Stimulated activated CD4-positive, alpha-beta T cell treated with anti-CD3 and anti-CD28 coated beads, Interleukin-1b, Interleukin-23, amount 100 ng/mL, for 4 hours (primary cell): ENCODE data around the gene DENND6B.
A peak's percentile ranks its signal among the peaks of the same experiment; 100 is the strongest.
"Not testable (repeated sequence)": the region's sequence is repeated elsewhere in the genome, so short reads cannot be mapped to it uniquely, and the experiment has no call there.

Source experiments
- DNase-seq, 2 donors: peaks; one replicate each; pipeline ENCODE4 v3.0.0-alpha.2; 2020; ENCODE audit warnings: low read depth in 2 of 2

DENND6B gene

DNA sequence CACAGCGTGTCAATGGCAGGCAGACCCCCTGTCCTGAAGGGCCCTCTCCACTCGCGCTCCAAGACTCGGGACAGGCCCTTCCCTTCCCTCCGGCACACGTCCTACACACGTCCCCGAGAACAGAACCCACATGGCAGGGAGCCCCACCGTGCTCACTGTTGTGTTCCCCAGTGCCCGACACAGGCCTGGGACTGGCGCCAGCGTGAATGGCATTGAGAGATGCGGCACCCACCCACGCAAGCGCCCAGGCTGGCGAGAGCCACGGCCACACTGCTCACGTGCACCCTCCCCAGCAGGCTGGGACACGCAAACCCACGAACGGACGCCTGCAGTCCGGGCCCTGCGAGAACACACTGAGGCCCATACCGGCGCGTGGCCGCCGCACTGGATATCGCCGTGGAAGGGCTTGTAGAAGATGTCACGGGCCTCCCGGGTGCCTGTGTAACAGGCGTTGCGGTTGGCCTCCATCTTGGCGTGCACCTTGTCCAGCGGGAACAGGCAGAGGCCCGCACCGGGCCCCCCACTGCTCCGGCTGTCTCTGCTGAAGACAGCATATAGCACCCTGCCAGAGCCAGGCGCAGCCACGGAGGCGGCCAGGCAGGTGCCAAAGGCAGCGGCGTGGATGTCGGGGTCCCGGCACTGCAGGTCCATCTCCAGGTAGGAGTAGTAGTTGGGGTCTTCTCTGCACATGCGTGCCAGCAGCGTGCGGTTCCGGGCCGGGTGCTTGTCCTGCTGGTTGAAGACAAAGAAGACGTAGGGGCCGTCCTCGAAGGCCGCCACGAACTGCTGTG is 37.5 kb downstream of the DENND6B start:
- no peak for DNase-seq

DNA sequence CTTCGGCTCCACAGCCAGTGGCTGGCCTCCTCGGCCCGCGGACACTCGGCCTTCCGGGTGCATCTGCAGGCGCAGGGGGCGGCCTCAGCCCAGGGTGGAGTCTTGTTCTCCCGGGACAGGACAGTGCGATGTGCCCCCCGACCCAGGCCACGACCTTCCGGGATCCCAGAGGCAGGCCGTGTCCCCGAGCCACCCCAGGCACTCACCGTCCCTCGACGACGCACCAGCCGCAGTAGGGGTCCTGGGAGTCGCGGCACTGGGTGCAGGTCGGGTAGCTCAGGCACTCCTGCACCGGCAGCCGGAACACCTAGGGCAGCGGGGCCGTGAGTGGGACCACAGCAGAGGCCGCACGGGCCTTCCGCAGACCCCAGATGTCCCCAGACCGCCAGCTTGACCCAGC is 39.1 kb downstream of the DENND6B start:
- no peak for DNase-seq

DNA sequence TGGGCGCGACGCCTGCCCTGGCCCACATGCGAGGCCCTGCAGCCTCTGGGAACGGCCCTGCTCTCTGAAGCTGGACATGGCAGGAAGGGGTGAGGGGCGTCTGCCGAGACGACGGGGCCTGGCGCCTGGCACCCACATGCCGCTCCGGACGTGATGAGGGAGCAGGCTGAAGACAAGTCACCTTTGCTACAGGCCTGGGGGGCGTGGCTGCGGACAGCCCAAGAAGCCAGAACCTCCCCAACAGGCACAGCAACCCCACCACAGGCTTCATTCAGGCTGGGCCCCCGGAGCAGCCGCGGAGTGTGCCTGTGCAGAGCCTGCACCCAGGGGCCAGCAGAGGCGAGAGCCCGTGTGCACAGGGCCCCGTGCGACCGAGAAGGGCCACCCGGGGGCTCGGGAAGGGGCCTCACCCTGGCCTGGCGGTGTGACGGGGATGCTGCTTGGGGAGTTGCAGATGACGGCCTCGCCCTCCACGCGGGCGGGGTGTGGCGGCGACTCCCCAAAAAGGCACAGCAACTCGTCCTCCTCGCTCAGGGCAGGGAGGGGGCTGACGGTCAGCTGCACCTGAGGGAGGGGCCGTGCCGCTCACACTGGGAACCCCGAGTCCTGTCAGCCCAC is 40.0 kb downstream of the DENND6B start:
- no peak for DNase-seq

DNA sequence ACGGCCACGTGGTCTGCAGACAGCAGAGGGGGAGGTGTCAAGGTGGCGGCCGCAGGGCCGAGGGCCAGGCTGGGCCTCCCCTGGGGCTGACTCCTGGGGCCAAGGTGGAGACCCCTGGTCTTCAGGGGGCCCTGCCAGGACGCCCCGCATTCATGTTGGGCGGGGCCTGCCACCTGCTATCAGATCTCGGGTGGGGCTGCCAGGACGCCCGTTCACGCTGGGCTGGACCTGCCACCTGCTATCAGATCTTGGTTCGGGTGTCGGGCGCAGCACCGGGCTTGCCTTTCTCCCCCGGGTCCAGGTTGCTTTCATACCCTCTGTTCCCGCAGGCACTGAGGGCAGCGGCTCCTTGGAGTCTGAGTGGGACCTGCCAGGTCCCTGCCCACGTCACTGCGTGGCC is 40.5 kb downstream of the DENND6B start:
- DNase-seq: no peak

DNA sequence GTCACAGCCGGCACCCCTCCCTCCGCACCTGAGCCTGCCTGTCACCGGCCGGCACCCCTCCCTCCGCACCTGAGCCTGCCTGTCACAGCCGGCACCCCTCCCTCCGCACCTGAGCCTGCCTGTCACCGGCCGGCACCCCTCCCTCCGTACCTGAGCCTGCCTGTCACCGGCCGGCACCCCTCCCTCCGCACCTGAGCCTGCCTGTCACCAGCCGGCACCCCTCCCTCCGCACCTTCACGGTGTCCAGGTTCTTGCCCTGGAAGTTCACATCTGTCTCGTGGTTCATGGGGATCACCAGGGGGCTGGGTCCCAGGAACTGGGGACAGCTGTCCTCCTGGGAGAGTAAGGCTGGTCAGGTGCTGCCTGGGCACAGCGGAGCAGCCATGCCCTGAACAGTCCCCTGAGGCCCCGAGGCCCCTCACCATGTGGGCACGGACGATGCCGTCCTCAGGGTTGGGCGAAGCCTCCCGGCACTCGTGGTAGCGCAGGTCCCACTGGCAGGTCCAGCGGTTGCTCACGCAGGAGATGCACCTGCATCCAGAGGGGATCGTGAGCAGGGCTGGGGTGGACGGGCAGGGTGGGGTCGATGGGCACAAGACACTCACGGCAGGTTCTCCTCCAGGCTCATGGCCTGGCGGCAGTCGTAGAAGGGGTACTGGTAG is 41.1 kb downstream of the DENND6B start:
- no peak for DNase-seq

DNA sequence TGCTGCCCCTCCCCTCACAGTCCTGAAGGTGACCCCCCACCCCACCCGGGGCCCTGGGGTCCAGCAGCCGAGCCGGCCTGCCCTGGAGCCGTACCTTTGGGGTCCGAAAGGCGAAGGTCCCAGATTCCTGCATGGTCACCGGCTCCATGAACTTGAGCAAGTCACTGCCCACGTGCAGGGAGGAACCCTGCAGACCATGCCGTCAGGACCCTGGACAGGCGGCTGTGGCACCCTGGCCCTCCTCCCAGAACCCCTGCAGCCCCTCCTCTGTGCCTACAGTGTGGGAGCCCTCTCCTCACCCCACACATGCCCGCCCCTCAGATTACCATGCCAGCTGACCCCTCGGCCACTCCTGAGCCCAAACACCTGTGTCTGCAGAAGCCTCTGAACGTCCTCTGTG is 42.3 kb downstream of the DENND6B start:
- DNase-seq: no peak

DNA sequence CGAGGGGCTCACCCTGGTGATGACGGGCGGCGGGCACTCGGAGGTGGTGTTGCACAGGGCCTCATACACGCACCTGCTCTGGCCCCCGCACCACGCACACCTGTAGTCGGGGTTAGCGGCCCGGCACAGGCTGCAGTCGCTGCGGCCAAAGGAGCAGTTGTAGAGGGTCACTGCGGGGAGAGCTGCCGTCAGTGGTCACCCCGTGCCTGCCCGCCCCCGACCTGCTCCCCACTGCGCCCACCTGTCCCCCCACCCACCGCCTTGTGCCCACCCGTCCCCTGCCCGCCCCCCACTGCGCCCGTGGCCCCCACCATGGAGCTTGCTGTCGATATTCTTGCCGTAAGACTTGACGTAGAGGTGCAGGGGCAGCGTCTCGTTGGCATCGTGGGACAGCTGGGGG is 43.0 kb downstream of the DENND6B start:
- DNase-seq: no peak

DNA sequence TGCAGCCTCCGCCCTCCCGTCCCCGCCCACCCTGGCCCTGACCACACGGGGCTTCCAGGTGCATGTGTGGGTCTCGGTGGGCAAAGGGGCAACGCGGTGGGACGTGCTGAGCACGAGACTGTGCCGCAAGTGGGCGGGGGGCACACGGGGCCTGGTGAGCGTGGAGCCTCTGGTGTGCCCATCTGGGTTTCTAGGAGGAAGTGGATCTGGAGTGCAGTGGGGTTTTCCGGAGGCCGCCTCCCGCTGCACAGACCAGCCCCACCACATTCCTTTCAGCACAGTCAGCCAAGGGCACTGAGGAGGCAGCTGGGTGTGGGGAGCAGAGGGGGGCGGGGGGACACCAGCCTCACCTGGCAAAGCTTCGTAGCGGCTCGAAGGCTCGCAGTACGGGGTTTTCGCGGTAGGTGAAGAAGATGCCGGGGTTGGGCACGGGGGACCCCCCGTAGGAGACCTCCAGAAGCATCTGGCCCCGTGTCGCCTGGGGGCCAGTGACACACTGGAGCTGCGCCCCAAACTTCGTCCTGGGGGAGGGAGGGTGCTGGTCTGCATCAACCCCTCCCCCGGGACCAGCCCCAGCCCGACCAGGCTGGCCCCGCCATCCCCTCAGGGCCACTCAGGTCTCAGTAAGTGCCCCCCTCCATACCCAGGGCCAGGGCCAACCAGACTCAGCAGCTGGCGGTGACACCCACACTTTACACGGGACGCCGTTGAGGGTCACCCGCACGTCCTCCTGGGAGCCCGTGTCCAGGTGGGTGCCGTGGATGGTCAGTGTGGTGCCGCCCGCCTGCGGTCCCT is 44.3 kb downstream of the DENND6B start:
- DNase-seq: no peak

DNA sequence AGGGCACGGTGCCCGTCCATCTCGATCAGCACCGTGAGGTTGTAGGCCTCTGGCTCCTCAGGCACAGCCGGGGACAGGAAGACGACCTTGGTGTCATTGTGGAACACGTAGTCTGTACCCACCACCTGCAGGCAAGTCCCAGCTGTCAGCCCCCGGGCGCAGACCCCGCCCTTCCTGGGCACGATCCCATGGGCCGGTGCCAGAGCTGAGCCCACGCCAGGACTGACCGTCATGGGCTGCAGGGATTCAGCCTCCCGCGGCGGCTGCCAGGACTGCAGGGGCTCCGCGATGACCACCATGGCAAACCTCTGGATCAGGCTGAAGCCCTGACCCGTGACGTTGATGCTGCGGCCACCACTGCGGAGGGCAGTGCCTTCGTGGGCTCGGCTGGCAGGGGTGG is 44.9 kb downstream of the DENND6B start:
- no peak for DNase-seq

DNA sequence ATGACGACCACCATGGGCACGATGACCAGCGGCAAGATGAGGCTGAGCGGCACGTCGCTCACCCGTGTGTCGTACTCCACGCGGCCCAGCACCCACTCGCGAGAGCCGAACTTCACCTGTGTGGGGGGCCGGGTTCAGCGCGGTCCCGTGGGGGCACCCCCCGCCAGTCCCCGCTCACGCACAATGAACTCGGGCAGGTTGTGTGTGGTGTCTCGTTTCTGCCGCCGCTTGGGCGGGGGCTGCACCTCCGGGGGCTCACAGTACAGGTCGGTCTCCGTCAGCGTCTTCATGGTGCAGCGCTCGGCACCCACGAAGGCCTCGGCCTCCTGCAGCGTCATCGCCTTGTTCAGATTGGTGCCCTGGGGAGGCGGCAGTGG is 45.4 kb downstream of the DENND6B start:
- DNase-seq: no peak

DNA sequence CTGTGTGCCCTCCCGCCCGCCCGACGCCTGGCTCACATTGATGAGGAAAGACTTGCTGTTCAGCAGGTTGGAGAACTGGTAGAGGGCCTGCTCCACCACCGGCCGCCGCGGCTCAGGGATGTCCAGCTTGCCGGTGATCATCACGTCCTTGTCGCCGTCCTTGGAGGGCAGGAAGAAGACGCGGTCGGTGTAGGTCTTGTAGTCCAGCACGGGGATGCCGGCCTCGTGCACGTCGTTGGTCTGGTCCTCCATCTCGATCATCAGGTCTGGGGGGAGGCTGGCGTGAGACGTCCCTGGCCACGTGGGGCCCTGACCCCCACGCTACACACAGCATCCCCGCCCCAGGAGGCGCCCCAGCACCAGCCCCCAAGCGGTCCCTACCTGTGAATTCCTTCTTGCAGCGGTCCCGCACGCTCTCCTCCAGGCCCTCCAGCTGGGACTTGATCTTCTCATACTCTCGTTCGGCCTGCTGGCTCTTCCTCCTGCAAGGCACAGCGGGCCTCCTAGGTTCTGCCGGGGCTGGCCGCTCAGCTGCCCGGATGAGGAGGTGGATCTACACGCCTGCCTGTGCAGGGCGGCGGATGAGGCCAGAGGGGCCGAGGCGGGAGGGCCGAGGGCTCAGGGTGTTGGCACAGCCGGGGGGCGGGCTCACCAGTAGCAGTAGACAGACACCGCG is 46.0 kb downstream of the DENND6B start:
- DNase-seq: no peak

DNA sequence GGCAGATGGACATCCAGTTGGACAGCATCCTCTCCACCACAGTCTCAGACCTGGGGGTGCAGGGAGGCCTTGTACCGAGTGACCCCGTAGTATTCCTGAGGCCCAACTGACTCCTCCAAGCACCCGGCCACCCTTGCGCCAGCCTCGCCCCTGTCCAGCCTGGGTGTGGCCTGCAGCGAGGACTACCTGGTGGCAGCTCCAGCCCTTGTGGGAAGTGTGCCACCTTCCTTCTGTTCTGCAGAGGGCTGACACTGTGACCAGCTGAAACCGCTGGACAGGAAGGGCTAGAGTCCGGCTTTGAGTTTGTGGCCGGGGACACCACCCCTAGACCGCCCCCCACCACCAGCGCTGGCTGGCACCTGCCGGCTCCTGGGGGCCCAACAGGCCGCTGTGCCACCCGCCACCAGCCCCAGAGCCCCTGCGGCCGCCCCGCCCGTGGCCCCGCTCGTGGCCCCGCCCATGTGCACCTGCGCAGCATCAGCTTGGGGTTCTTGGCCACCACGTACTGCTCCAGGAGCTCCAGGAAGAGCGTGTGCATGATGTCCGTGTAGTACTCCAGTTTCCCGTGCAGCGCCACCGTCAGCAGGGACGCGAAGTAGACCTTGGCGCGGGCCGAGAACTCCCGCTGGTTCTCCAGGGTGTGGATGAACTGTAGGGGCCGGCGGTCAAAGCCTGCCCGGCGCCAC is 46.6 kb downstream of the DENND6B start:
- DNase-seq: no peak

DNA sequence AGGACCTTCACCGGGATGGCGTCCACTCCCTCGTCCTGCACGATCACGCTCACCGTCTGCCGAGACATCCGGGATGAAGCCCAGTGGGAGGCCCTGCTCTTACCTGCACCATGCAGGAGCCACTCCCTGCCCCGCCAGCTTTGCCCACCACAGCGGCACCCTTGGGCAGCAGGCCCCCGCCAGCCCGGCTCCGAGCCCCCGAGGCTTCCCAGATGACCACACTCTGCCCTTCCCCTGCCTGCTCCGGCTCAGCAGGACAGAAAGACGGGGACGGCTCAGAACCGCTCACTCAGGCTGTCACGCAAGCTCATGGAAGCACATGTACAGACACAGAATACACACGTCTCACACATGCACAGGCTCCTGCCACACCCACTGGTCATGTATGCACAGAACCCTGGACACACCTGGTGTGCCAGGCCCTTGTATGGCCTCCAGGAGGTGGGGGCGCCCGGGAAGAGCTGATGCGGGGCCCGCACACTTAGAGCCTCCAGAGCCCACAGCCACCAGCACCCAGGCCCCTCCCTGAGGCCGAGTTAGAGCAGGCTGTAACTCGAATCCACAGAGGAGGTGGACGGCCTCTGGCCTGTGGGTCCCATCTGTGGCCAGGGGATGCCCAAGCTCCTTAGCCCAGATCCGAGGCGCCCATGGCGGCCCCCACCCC is 47.7 kb downstream of the DENND6B start:
- DNase-seq: no peak

DNA sequence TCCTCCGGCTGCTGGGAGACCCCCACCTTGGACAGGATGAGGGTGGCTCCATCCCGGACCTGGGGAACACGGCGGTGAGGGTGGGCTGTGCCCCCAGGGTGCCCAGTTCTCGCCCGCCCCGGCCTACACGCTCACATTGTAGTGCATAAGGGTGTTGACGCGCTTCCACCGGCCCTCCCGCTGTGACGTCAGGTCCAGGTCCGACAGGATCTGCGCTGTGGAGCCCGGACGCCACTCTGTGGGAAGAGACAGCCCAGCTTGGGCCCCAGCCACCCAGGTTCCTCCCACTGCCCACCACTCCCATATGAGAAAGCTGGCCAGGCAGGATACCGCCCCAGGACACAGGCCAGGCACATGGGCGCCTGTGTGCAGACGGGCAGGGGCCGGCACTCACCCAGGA is 48.4 kb downstream of the DENND6B start:
- DNase-seq: no peak

DNA sequence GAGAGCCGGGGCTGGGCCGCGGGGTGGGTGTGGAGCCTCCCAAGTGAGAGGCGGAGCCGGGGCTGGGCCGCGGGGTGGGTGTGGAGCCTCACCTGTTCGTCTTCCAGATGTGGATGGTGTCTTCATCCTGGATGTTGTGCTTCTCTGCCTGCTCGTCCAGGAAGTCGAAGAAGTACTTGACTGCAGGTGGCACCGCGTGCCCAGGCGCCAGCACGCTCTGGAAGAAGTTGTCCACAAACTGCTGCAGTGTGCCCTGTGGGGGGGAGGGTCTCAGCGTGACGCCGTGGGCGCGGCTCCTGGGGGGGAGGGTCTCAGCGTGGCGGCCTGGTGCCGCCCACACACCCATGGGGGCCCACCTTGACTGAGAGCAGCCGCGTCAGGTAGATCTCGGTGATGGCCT is 49.1 kb downstream of the DENND6B start:
- no peak for DNase-seq

DNA sequence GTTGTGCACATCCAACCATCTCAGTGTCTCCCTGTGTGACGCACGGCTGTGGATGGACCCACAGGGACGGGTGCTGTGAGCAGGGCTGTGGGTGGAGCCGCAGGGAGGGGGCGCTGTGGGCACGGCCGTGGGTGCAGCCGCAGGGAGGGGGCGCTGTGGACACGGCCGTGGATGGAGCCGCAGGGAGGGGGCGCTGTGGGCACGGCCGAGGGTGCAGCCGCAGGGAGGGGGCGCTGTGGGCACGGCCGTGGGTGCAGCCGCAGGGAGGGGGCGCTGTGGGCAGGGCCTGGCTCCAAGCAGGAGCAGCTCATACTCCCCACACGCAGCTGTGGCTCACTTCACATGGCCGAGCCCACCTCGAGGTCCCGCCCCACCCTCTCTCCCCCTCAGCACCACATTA is 50.7 kb downstream of the DENND6B start:
- no peak for DNase-seq

DNA sequence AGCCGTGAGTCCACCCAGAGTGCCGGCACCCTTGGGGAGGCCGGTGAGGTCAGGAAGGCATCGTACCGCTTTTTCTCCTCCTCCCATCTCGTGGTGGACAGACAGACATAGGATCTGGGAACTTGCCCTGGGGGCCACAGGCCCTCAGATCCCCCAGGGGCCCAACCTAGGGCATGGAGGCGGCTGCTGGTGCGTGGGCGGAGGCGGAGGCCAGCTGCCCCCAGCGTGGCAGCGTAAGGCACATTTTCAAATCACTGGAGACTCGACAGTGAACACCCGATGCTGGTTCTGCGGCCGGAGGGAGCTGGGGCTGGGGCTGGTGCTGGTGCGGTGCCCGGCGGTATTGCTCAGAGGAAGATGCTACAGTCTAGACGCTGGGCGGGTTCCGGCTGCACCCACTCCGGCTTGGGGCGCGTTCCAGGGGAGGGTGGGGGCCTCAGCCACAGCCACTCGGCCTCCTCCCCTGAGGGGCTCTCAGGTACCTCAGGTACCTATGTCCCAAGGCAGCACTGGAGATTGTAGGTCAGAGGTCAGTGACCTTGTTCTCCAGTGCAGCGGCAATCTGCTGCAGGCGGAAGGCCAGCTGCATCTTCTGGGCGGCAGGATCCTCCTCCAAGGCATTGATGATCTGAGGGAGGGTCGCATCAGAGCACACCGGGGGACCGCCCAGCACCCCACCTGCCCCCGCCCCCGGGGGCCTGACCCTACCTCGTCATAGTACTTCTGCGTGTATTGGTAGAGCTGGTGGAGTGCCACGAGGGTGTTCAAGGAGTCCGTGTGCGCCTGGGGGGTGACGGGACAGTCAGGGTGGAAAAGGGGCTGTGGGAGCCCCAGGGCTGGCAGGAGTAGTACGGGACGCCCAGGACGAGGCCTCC is 51.4 kb downstream of the DENND6B start:
- DNase-seq: no peak

DNA sequence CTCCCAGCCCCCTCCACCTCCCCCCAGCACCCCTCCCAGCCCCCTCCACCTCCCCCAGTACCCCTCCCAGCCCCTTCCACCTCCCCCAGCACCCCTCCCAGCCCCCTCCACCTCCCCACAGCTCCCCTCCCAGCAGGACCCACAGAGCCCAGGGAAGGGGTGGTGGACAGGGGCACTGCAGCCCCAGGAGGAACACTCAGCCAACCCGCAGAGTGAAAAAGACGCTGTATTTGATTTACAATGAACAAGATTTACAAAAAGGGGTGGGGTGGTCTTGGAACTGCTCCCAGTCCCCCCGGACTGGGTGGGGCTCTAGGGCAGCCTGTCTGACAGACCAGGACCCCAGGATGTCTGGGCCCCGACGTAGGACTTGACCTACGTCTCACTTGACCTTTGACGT is 52.0 kb downstream of the DENND6B start:
- DNase-seq: no peak

DNA sequence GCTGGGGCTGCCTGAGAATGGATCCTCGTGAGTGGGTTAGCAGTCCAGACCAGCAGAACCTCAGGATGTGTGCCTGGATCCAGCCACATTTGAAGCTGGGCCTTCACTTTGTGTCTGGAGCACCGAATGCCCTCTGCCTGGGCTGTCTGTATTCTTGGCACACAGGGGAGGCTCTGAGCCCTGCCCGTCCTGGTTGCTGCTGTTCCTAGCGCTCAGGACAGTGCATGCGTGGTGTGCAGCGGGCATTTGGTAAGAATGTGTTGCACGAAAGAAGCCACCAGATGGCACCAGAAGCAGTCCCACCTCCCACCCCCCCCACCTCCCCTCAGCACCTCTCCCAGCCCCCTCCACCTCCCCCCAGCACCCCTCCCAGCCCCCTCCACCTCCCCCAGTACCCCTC is 52.5 kb downstream of the DENND6B start:
- DNase-seq: peak in 1 of 2 donors; percentile 29

DNA sequence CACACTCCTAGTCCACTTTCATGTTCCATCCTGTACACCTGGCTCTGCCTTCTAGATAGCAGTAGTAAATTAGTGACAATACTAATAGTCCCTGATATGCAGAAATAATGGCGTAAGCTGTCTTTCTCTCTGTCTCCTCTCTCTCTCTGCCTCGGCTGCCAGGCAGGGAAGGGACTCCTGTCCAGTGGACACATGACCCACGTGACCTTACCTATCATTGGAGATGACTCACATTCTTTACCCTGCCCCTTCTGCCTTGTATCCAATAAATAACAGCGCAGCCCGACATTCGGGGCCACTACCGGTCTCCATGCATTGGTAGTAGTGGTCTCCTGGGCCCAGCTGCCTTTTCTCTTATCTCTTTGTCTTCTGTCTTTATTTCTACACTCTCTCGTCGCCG is 53.0 kb downstream of the DENND6B start:
- not testable (repeated sequence) for DNase-seq
